K562 treated with DMSO at 1 percent for 12 hours (cell line): ENCODE data around the gene ACTL7A. TPM values are rescaled to one million over a fixed set of nuclear protein-coding genes. Genes with fewer than 3 reads are reported as not detected.

Source experiments
- total RNA-seq: library from RNA; unstranded; fragments of 300-600 nt; gene quantifications from 2 replicates; pipeline ENCODE4 v1.2.3, GENCODE V29; 2022; ENCODE audit not compliant: insufficient read depth

ACTL7A gene
- not detected in 2 replicates for total RNA-seq

DNA sequence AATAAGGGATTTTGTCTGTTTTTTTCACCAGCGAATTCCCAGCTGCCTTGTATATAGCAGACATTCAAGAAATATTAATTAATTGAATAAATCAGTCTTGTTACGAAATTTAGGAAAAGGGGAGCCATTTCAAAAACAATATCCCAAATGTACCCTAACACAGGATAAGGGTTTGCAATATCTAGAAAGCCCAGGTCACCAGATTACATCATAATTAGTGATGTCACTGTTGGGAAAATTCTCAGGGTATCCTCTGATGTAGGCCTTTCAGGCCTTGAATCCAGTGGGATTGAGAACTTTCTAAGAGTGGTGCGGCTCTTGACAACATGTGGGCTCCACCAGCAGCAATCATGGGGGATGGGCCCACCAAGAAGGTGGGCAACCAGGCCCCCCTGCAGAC lies at the start of gene ACTL7A:
TSS of gene ACTL7A (plus strand) at position 270 of the 400 bp plus-strand sequence. CDS start at position 327, 57 bp downstream.

GRCh38 chr9:108855888-108856287 lies 6.2 kb upstream of the ACTL7A start, which contains the start of gene ACTL7B:
ACTL7B (minus strand) TSS chr9:108855986; CDS start chr9:108855930, 56 bp downstream.

Other genes starting within 250 kb of the ACTL7A start
- not detected in 2 replicates for gene ACTL7B, start 6.3 kb upstream of the ACTL7A start, total RNA-seq
- gene ELP1, start 71.9 kb downstream of the ACTL7A start, total RNA-seq, result 15.0 and 37.4 TPM in 2 replicates
- 7.8 and 17.1 TPM in 2 replicates for gene ABITRAM, start 72.1 kb downstream of the ACTL7A start, total RNA-seq
- 30.0 and 35.2 TPM in 2 replicates for gene CTNNAL1, start 151.2 kb downstream of the ACTL7A start, total RNA-seq